Stimulated activated CD8-positive, alpha-beta memory T cell treated with anti-CD3 and anti-CD28 coated beads, Interleukin-15, amount 100 ng/mL, for 48 hours (primary cell): ENCODE data around the gene PRDX2.

Source experiments
- DNase-seq, 2 donors: peaks; one replicate each; pipeline ENCODE4 v3.0.0-alpha.2; 2020; ENCODE audit warnings: low read depth in 2 of 2

Gene PRDX2

GRCh38 chr19:12752056-12752781 lies 49.4 kb downstream of the PRDX2 start:
- no peak for DNase-seq

GRCh38 chr19:12751635-12752034 lies 50.0 kb downstream of the PRDX2 start, which contains the start of gene BEST2:
TSS of gene BEST2 (plus strand) at chr19:12751791. CDS start at chr19:12752593, 802 bp downstream.
- no peak for DNase-seq

GRCh38 chr19:12750851-12751250 lies 50.7 kb downstream of the PRDX2 start:
- no peak for DNase-seq

DNA sequence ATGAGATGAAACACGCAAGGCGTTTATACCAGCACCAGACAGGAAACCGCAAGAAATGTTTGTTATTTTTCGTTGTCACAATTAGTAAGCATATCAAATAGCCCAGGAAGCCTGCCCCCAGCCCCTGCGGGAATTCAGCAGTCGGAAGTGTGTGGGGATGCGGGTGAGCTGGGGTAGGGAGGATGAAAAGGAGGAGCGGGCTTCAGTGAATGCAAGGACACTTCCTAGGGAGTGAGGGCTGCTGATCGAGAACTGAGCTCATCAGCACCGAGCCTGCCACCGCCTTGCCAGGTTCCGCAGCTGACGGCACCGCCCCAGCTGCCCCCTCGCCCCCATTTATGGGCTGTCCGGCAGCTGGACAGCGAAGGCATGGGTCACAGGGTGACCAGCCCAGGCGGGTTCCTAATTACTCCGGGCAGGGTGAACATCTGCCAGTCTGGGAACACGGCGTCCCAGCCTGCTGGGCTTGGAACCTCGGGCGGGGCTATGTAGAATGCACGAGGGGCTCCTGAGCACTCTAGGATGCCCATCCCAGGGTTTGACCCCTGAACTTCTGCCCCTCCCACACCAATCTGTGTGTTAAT lies 51.6 kb downstream of the PRDX2 start:
- no peak for DNase-seq

DNA sequence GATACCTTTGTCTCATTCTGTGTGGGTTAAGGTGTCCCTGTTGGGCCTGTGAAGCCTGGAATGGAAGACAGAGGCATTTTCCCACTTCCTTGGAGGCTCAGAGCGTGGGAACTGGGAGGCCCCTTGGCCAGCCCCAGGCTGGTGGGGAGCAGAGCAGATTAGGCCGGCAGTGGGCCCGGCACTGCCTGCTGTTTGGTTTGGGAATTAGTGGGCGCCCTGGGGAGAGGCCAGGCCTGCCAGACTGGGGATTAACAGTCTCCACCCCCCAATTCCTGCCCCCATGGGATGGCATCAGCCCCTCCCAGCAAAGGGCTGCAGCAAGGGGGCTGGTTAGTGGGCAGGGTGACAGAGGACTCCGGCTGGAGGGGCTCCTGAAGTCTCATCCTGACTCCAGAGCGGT lies 53.1 kb downstream of the PRDX2 start:
- DNase-seq = no peak
